GM19240 (cell line): Measurements from ENCODE around the gene FBLN2.

Experiments used
- DNase-seq: peaks from one replicate; pipeline ENCODE4 v3.0.0; 2011; ENCODE audit warnings: low spot score; ENCODE audit not compliant: insufficient read length

FBLN2 gene

DNA sequence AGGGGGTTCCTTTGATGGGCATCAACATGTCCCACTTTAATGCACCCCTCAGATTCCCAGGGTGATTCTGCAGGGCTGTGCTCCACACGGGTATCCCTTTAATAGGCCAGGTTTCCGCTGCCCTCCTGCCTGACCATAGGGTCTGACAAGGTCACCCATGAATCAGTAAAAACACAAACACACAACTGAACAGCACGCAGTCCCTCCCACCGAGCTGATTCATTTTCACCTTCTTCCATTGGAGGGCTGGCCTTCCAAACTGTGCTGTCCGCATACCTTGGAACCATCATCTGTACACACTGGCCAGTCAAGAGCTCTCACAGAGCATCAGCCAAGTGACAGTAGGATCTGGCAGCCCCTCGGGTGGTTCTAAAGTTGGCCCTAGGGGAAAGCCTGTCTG, 93.7 kb downstream of the FBLN2 start:
- no peak for DNase-seq

DNA sequence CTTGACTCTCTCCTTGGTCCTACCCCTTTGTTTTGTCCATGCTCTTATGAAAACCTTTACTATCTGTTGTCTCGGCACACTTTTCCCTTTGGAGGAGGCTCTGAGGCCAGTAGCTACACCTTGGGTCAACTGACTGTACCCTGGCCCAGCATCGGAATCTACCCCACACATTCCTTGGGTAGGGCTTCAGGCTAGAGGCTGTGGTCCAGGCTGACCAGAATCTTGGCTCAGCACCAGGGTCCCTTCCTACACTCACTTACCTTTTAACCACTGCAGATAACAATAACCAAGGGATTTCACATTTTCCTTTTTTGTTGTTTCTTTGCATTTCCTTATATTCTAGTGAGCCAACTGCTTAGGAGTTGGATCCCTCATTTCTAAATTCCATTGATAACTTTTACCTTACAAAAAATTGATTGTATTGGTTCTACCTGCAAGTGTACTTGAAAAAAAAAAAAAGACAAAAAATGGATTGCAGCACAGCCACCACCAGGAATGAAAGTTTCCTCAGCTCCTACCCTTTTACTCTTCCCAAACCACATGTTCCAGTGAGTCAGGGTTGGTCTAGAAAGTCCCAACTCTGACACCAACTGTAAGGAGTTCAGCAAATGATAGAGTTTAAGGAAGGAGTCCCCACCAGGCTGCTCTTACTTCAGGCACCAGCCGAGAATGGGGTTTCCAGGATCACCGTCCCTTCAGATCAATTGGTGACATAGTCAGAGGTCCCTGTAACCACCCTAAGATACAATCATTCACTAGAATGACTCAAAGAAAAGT, 95.6 kb downstream of the FBLN2 start:
- no peak for DNase-seq

GRCh38 chr3:13645801-13646637, 97.1 kb downstream of the FBLN2 start:
- DNase-seq, result no peak

DNA sequence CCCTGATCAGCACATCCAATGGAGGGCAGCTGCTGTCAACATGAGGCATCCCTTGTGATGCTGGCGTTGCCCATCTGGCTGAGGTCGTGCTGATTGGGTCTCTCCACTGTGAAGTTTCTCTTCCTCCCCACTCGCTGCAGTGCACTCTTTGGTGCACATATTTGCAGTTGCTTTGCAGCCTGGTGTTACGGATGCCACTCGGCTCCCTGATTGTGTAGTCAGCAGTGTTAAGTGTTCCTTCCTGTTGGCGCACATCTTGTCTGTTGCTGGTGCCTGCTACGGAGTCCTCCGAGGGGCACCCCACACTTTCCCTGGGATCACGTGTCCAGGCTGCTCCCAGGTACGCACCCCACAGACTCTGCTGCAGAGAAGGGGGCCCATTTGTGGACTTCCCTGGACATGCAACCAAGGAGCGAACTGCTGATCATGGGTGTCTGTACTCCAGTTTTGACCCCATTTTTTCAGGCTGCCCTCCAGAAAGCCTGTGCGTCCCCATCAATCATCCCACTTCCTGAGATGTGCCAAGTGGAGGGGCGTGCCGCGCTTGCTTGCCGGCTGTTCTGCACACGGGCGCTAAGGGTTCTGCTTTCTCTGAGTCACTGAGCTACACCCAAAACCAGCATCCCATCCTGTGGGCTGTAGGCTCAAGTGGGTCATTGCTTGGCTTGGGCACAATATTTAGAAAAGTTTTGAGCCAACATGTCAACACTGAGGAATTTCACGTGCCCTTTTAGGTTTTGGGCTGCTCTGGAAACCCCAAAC, 98.6 kb downstream of the FBLN2 start:
- no peak for DNase-seq

DNA sequence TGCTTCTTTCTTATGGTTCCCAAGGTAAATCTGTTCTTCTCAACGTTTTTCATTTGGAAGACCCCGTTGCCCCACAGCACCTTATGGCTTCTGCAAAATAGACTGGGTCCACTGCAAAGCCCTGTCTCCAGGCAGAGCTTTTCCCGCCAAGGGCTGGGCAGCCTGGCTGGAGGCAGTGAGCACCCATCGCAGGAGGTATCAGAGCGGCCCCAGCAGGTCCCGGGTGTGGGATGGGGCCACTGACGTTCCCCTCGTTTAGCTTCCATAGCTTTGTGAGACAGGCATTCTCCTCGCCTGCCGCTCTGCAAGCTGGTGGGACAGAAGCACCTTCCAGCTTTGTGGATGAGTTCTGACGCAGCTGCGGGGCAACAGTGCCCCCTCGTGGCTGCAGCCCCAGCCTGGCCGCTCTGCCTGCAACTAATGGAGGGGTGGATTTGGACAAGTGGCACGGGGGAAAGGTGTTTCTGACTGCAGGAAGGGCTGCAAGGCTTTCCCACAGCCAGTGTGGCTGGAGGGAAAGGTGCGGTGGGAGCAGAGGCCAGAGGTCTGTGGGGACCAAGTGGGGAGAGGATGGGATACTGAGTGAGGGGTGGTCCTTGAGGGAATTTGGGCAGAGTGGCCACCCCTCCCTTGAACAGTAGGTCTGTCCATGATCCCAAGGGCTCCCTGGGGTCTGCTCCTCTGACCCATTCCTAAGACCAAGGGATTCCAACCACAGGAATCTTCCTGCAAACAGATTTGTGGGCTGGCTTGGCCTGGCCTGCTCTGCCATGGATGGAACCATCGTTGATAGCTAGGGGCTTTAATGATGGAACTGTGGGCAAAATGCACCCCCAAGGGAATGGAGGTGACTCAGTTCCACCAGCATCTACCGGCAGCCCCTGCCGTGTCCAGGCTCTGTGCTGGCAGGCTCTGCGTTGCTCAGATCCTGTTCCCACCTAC, 99.4 kb downstream of the FBLN2 start:
- peak; percentile 91 for DNase-seq

GRCh38 chr3:13650210-13651056, 101.5 kb downstream of the FBLN2 start:
- peak; percentile 76 for DNase-seq

GRCh38 chr3:13651057-13651400, 102.1 kb downstream of the FBLN2 start:
- no peak for DNase-seq

- no peak for DNase-seq
Measured at GRCh38 chr3:13651775-13652428, 103.0 kb downstream of the FBLN2 start.

DNA sequence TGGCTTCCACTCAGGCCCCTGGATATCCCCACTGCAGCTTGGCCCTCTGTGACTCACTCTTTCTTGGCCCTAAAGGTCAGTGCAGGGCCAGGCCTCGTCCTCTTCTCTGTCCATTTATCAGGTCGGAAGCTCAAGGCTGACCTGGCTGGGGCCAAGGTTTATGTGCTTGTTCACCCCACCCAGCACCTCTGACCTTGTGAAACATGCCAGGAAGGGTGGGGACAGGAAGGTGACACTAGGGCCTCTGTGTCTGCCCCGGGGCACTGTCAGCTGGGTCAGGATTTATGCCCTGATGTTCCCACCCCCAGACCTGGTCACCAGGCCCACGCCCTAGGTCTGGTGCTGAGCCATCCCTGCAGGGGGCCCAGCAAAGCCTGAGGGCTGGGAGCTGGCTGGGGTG, 103.8 kb downstream of the FBLN2 start:
- no peak for DNase-seq

GRCh38 chr3:13653631-13654279, 104.8 kb downstream of the FBLN2 start:
- DNase-seq, result no peak

DNA sequence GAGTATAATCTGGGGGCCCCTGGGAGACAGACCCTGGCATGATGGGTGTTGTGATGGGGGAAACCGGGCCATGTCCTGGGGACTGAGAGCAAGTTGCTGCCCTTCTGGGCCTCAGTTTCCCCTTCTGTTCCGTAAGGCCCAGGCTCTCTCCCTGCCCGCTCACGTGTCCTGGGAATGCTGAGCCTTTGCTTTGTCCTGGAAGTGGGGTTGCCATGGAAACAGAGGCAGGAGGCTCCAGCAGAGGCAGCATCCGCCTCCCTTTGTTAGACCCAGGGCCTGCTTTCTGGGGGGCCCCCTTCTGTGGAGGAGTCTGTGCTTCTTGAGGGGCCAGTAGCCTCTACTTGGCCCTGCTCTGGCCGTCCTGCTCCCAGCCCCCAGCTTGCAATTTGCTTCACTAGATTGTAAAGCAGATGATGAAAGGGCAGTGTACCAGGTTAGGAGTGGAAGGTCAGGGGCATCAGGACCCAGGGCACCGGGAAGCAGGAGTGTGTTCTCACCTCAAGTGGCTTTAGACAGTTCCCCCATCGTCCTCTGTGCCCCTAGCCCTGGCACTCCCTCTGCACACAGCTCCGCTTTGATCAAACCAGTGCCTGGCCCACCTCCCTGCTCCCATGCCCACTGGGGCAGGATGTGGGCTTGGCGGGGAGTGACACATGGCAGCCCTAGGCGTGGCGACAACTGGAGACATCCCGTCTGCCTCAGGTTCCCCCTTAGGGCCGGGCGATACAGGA, 105.6 kb downstream of the FBLN2 start:
- DNase-seq, result no peak

DNA sequence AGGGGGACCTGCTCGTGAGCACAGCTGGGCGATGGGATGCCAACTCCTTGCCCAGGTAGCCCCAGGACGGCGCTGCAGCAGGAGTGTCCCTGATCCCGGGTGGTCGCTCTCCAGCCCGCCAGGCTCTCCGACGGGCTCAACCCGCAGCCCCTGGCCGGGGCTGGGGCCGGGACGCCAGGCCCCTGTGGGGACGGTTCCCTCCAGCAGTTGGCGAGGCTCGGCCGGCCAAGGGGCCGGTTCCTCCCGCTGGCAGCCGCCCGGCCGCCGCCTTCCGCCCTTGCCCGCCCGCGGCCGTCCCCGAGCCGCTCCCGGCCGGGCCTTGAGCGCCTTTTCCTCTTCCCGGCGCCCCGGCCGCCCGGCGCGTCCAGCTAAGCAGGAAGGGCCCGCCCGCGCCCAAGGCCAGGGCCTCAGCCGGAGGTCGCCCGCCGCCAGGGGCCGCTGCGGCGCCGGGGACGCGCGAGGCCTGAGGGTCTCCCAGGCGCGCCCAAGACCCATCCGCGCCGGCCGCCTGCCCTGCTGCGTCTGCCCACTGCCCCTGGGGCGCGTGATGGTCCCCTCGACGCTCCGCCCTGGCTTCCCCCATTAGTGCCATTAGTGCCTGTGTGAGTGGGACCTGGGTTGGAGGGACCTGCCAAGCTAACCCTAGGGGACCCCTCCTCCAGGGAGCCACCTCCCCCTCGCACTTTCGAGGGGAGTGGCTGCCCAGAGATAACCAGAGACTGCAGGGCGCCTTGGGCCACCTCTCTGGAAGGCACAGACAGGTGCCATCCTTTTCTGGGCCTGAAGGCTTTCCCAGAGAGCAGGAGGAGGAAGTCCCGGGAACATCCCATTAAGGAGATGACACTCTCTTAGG, 106.4 kb downstream of the FBLN2 start:
- DNase-seq, result no peak

DNA sequence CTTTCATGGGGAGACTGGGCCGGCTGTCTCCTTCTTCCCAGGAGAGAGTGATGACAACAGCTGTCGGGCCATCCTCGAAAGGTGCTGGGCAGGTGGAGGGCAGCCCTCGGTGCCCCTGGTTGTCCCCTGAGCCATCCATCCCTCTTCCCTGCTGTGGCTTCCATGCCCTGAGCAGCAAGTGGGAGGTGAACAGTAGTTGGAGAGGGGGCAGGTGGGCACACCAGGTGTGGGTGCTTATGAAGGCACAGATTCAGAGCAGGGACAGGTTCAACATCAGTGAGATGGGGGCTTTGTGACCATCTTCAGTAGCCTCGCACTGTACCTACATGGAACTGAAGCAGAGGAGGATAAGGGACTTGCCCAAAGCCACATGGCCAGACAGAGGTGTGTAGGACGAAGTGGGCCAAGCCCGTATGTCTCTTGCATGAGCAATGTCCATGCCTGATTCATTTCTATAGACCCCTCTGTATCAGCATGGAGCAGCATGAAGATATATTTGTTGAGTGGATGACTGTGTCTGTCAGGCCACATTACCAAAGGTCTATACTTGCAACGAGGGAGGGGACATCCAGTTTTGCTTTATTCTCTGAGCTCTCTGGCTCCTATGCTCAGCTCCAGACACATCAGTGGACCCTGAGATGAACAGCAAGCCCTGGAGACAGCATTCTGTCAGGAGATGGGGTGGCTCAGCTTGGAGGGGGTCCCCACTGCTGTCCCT, 107.8 kb downstream of the FBLN2 start:
- DNase-seq, result no peak

GRCh38 chr3:13657660-13658435, 108.9 kb downstream of the FBLN2 start:
- peak; percentile 95 for DNase-seq

GRCh38 chr3:13658681-13659080, 109.8 kb downstream of the FBLN2 start:
- no peak for DNase-seq
